ENCODE measurements around the gene SMDT1. TPM values are rescaled to one million over a fixed set of nuclear protein-coding genes. Genes with fewer than 3 reads are reported as not detected.
"Not testable (repeated sequence)": the region's sequence is repeated elsewhere in the genome, so short reads cannot be mapped to it uniquely, and the experiment has no call there.

SMDT1 gene
- total and polyA plus RNA-seq, 2 of the 4 experiments (the other 2 are of a cell fraction): 2.3 to 15.7 TPM

DNA sequence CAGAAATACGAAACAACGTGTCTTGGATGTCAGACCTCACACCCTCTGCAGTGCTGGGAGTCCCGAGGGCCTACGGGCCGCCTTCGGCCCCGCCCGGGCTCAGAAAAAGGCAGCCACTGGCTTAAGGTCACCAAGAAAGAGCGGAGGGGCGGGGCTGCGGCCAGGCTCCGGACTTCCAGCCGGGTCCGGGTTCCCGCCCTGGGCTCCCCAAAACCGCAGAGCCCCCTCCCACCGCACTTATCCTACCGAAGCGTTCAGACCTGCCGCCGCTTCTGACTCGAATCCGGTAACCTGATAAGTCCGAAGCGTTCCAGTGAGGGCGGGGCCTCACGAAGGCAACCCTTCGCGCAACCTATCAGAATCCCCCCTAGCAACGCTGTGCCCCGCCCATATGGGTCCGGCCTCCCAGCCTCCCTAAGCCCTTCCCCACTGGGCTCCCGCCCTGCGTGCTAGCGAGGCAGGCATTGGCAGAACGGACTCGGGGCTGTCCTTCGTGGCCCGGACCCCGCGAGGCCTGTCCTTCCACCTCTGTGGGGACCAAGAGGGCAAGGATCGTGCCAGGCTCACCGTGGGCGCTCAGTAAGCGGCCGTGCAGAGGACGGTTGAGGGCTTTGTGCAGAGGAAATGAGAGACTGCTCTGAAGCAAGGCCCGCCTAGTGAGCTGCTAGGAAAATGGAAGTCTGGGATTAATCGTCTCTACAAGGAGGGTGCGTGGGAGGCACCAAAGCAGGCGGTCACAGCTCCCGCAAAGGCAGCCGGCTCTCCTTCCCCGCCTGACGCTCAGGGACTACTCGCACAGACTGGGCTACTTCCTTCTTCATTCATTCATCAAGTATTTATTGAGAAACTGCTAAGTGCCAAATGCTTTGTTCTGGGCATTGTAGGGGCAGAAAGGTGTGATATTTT is 8.7 kb upstream of the SMDT1 start, which contains the start of gene NAGA (continued):
- TF ChIP-seq BHLHE40 (IDR thresholded peaks at IDR 0.05; ENCODE audit: low read depth, low read length) (no peak), RAD21 (IDR thresholded peaks at IDR 0.05; ENCODE audit: low read length) (no peak), RFX5 (IDR thresholded peaks at IDR 0.05; ENCODE audit: low read depth, low read length) (no peak), MAFK (IDR thresholded peaks at IDR 0.05; ENCODE audit: low read depth, low read length) (no peak)

DNA sequence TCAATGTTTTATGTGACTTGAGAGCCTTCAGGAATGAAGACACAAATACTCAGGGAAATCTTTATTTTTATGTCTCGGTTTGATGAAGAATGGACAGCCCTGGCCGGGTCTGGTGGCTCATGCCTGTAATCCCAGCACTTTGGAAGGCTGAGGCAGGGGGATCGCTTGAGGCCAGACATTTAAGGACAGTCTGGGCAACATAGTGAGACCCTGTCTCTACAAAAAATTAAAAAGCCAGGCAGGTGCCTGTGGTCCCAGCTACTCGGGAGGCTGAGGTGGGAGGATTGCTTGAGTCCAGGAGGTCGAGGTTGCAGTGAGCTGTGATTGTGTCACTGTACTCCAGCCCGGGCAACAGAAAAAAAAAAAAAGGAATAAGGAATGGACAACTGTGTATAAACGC is 8.0 kb upstream of the SMDT1 start:
- CTCF ChIA-PET; H2AK5ac ChIP-seq (ENCODE audit: low read depth, low read length): not testable (repeated sequence)

More for the DNA sequence above, 8.0 kb upstream of the SMDT1 start:
- H3K56ac ChIP-seq (ENCODE audit: extremely low read depth, insufficient read depth, low read length); H3K9ac ChIP-seq (ENCODE audit: low read depth, low read length); H2AFZ ChIP-seq (replicated peaks; ENCODE audit: low read length, poor library complexity); H4K20me1 ChIP-seq (ENCODE audit: insufficient read depth, low read length); BruUV-seq (replicated peaks); H3K9me3 ChIP-seq (ENCODE audit: control insufficient read depth, insufficient read depth, low read length); DNase-seq; H2BK20ac ChIP-seq (ENCODE audit: low read depth, low read length); in situ Hi-C loops (cut with MboI; ENCODE audit: low sequenced_read_pairs); H3K18ac ChIP-seq (ENCODE audit: low read depth, low read length); H3K27ac ChIP-seq (ENCODE audit: insufficient read depth, low read length); POLR2A ChIA-PET (ENCODE audit: unreplicated experiment); dilution Hi-C loops (cut with HindIII; ENCODE audit: low sequenced_read_pairs, unreplicated experiment); H2BK15ac ChIP-seq (ENCODE audit: low read depth, low read length); H3K14ac ChIP-seq (replicated peaks; ENCODE audit: low read depth, low read length); intact Hi-C loops (cut with micrococcal nuclease); H4K5ac ChIP-seq (ENCODE audit: low read depth, low read length); ATAC-seq (ENCODE audit: low read depth); H3K4me3 ChIP-seq (ENCODE audit: insufficient read depth, low read depth, low read length); H2BK120ac ChIP-seq (ENCODE audit: low read depth, low read length); H4K91ac ChIP-seq (ENCODE audit: insufficient read depth, low read depth, low read length); H3K27me3 ChIP-seq (ENCODE audit: control insufficient read depth, insufficient read depth, low read length): not testable (repeated sequence)
- H3K4me2 ChIP-seq (ENCODE audit: low read depth, low read length): peak overlapping the region; percentile 67; the same call in 1 of the 2 replicates
- H3K4ac ChIP-seq (ENCODE audit: low read depth, low read length): peak overlapping the region; percentile 92; the same call in 1 of the 2 replicates
- H3K36me3 ChIP-seq (ENCODE audit: control insufficient read depth, insufficient read depth, low read length): peaks cover 13% of the 10 kb centered on the region
- H4K8ac ChIP-seq (ENCODE audit: low read depth in 2 of 2, low read length in 2 of 2): peak overlapping the region in 1 of 2 experiments; percentile 97; a peak in 2 of 4 replicates
- H3K4me1 ChIP-seq (ENCODE audit: control insufficient read depth, insufficient read depth, low read length): peaks cover 12% of the 10 kb centered on the region
- peak overlapping the region; percentile 53; the same call in 1 of the 2 replicates for H3K23ac ChIP-seq (ENCODE audit: low read depth, low read length)
- peak overlapping the region; percentile 26 for H2AK9ac ChIP-seq (replicated peaks; ENCODE audit: low read depth, low read length, poor library complexity)
- peaks cover 15 to 57% of the 10 kb centered on the region in 2 experiments; a peak in 3 of 4 replicates for H3K79me1 ChIP-seq (ENCODE audit: low read depth in 1 of 2, low read length in 2 of 2)
- WGBS, 2 experiments (ENCODE audit: extremely low coverage in 2 of 2, insufficient read length in 1 of 2): 58% methylated on average over 2 of the region's 7 CpGs; no CpG with 5 or more reads in 1 of the 2 experiments
- peaks cover 20% of the 10 kb centered on the region; the same call in 1 of the 2 replicates for H3K9me1 ChIP-seq (ENCODE audit: insufficient read depth, low read length)
- H2BK5ac ChIP-seq (ENCODE audit: low read depth, low read length, poor library complexity, severe bottlenecking): peak overlapping the region; percentile 77
